GM18505 (cell line): ENCODE data around the gene PAPPA.

Experiments
- ATAC-seq: cut with Tn5 transposase; IDR thresholded peaks from one replicate; pipeline ENCODE4 v1.9.1; 2021; ENCODE audit not compliant: unreplicated experiment
- POLR2A ChIP-seq: IDR thresholded peaks from 4 replicates; pipeline ENCODE4 v1.6.1; 2011; ENCODE audit warnings: borderline replicate concordance; ENCODE audit not compliant: insufficient read depth, insufficient read length; ENCODE audit errors: extremely low read depth

PAPPA gene

DNA sequence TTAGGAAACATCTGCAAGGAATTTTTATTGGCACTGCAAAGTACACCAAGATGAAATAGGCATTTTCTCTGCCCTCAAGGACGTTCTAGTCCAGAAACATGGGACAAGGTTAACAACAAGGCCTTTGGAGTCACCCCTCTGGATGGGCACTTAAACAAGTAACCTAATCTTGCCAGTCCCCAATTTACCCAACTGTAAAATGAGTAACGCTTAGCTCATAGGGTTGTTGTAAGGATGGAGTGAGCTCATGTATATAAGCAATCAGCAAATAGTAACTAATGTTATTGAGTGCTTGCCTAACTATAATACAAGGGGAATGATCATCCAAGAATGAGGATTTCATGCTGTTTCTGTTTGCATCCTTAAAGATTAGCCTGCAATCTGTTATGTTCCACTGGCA, 189.3 kb downstream of the PAPPA start:
- TF ChIP-seq POLR2A = no peak
- ATAC-seq = no peak

DNA sequence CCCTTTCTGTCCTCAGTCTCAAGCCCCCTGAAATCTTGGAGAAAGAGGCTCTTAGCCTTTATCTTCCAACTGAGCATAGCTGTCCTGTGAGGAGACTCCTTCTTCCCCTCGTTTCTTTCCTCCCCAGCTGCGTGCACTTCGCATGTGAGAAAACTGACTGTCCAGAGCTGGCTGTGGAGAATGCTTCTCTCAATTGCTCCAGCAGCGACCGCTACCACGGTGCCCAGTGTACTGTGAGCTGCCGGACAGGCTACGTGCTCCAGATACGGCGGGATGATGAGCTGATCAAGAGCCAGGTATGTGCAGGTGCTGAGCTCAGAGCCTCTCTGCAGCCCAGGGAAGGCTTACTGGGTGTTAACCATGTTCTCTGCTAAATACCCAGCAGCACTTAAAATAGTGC, 190.8 kb downstream of the PAPPA start:
- TF ChIP-seq POLR2A = no peak
- ATAC-seq = no peak

DNA sequence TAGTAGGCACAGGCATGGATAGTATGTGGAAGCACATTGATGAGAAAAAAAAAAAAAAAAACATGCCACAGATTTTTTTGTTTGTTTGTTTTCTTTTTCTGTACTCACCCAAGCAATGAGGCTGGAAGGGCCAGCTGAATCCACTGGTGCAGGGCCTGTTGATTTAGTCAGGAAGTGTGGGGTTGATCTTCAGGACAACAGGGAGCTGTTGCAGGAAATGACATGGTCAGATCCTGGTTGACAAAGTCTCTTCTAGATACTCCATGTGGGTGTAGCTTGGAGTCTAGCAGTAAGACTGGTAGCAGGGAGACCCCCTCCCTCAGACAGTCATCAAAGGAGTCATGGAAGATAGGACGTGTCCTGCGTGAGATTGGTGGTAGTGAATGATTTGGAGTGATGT, 191.8 kb downstream of the PAPPA start:
- no peak for ATAC-seq
- no peak for TF ChIP-seq POLR2A

DNA sequence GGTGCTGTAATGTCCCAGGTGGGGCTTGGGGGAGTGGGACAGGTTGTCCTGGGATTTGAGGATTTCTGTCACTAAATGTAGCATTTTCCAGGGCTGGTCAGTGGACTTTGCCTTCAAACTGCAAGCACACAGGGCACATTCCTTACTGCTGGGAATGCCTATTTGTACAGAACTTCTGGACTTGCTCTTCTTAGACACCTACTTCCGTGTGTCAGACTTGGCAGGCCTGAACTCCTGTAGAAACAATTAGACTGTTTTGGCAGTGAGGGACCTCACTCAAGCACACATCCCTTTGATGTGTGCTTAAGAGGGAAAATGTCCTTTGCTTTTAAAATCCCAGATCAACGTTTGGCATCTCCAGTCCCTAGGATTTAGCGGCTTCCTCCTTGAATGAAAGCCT, 192.2 kb downstream of the PAPPA start:
- ATAC-seq = no peak
- TF ChIP-seq POLR2A = no peak

DNA sequence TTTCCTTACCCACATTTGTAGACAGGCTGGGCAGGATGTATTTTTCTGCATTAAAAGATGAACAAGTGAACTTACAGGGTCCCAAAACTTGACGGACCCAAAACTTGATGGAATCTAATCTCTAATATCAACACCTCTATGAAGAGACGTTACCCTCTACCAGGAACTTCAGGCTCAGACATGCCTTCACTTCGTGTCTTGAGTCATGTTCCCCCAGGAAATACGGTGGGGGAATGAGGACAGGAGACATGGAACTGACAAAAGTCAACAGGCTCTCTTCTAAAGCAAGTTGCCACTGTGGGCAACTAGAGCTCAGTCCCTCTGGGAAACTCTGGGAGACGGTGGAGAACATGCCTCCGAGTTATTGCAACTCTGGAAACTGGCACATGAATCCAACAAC, 196.1 kb downstream of the PAPPA start:
- no peak for TF ChIP-seq POLR2A
- no peak for ATAC-seq

DNA sequence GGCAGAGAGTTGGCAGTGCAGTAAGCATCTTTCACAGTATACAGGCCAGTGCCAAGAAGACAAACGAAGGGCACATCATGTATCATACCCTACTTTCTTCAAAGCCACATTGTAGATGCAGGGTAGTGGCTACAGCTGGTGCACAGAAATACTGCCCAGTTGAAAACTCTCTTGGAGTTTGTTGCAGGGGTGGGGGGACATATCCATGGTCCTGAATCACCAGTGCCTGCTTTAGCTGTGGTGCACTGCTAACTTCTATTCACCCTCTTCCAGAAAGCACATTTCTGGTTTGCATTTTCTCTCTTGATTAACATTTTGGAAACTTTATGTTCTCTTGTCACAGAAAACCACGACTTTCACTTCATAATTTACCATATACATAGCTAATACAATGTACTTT, 196.6 kb downstream of the PAPPA start:
- no peak for TF ChIP-seq POLR2A
- ATAC-seq = no peak

DNA sequence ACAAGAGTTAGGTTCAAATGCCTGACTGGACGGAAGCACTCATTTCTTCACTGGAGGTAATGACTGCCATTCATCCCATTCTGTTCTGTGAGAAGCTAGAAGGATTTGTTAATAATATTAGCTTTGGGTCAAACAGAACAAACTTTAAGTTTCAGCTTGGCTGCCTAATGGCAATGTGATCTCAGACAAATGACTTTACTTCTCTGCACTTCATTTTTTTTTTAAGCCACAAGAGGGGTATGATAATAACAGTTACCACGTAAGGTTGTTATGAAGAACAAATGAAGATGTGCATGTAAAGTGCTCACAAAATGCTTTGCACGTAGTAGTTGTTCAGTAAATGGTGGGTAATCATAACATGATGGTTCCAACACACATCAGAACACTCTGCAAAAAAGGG, 199.4 kb downstream of the PAPPA start:
- TF ChIP-seq POLR2A = no peak

DNA sequence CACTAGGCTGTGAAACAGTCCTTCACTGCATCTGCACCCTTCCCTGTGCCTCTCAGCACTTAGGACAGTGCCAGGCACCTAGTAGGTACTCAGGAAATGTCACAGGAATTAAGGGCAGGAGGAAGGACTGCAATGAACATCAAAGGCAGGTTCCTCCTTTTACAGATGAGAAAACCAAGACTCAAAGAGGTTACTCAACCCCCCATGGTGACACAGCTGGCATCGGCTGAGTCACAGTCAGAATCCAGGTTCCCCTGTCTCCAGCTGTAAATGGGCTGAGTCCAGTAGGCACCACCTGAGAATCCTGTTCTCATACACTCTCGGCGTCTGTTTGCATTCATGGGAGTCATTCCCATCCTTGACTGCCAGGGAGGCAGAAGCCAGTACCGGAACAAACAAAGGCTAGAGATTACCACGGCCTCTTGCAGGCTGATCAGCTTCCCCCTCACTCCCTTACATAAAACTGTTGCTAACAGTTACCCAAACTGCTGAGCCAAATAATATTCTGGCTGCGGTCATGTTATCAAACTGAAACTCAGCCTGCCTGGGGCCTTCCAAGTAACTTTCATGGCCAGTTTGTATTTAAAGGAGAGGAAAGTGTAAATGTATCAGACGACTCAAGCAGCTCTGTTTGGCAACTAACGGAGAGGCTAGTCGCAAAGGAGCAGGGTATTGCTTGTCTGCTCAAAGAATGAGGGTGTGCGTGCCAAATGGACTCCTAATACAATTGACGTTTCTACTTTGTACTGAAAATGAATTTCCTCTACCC, 201.7 kb downstream of the PAPPA start:
- ATAC-seq = no peak
- TF ChIP-seq POLR2A = no peak

More for the DNA sequence above, 199.4 kb downstream of the PAPPA start:
- no peak for ATAC-seq

DNA sequence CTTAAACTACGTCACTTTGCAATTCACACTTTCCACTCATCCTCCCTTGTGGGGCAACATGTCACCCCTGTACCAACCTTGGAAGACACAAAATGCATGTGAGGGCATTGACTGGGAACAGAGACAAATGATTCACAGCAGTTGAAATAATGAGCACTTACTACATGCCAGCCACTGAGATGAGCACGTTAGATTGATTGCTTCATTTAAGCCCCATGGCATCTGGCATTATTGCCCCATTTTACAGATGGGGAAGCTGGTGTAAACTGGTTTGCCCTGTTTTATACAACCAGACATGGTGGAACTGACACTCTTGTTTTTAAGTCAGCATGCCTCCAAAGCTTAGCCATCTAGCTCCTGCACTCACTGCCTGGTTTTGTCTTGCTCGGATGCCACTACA, 204.7 kb downstream of the PAPPA start:
- no peak for ATAC-seq
- no peak for TF ChIP-seq POLR2A

DNA sequence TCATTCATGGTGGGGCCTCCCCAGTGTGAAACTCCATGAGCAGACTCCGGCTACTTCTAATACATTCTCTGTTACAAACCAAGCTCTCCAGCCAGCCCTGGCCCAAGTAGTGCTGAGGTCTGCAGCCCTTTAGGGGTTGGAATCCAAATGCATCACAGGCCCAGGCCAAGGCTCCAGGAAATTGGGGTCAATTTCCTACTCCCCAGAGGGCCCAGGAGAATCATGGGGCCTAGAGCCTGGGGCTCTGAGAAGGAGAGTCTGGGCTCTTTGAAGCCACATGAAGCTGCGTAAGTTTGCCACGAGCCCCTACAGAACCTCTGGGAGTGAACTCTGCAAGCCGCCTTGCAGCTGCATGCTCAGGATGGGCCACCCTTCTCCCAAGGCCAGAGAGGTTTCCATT, 206.4 kb downstream of the PAPPA start:
- no peak for ATAC-seq
- TF ChIP-seq POLR2A = no peak

DNA sequence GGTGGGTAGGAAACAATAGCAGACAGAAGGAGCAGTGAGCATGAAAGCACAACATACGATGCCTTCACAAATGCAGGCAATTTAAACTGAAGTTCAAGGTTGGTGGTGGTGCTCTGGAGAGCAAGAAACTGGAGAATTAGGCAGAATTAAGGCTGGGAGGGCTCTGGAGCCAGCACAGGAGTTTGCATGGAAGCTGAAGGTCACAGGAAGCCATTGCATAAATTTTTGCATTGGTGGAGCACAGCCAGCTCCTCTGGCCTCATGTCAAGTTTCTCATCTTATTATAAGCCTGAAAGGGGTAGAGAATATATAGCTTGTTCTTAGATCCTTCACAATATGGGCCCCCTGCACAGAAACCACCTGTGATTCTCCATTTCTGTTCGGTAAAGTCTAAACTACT, 207.4 kb downstream of the PAPPA start:
- no peak for TF ChIP-seq POLR2A
- ATAC-seq = no peak

DNA sequence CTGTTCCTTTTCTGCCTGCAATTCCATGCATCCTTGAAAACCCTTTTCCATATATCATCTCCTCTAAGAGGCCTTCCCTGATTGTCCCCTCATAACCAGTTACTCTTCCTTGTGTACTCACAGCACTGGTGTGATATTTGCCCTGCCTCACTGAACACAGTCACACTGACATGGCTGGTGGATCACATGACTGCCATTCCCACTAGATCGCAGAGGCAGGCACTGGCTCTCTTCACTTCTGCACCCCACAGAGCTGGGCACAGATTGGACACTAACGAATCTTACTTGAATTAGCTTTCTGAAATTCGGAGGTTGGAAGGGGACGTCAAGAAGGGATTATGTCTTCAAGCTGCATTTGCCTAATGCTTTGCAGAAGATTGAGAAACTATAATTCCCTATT, 208.0 kb downstream of the PAPPA start:
- TF ChIP-seq POLR2A = no peak
- ATAC-seq = no peak

DNA sequence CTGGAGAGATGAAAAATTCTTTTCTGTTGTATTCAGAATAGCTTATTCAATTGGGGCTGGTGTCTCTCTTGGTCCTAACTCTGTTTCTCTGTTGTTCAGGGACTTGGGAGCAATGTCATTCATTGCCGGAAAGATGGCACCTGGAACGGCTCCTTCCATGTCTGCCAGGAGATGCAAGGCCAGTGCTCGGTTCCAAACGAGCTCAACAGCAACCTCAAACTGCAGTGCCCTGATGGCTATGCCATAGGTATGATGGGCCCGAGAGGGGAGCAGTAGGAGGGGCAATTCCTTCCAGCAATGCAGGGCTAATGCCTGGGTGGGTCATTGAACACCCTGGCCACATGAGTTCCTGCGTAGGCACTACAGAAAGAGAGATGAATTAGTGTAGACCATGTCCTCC, 208.9 kb downstream of the PAPPA start:
- no peak for ATAC-seq
- no peak for TF ChIP-seq POLR2A

DNA sequence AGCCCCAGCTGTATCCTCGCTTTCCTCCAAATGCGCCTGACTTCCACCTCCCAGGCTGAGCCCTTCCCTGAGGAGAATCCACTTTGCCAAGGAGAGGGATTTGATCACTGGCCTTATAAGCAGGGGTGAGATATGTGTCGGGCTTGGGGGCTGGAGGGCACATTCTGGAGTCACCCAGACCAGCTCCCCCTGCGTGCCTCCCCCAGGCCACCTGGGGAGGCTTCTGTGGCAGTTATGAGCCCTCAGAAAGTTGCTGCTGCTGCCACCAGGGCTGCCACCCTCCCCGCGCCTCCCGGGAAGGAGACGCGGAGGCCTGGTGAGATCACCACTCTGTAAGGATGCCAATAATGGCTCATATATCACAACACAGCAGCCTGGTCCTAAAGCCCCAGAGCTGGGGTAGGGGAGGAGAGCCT, 211.5 kb downstream of the PAPPA start:
- no peak for ATAC-seq
- TF ChIP-seq POLR2A = no peak

DNA sequence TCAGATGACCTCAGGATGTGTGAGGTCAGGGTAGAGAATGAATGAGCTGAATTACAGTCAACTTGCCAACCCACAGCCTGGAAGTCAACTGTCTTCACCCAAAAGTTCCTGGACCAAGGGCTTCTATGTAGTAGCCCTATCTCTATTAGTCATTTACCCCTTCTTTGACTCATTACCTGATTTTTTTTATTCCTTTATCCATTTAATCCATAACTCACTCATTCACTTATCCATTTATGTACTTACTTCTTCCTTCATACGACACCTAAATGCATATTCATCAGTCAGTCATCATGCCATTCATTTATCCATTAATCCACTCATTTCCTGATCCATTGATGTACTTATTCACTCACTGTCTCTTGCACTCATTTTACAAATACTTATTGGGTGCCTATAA, 212.7 kb downstream of the PAPPA start:
- no peak for TF ChIP-seq POLR2A
- ATAC-seq = no peak
